ENCODE results near the gene PBRM1. TPM values are rescaled to one million over a fixed set of nuclear protein-coding genes. Genes with fewer than 3 reads are reported as not detected.
A peak's percentile ranks its signal among the peaks of the same experiment; 100 is the strongest.
"Not testable (repeated sequence)": the region's sequence is repeated elsewhere in the genome, so short reads cannot be mapped to it uniquely, and the experiment has no call there.

PBRM1 gene
- total and polyA plus RNA-seq, 2 donors (not counting 1 experiment from before 2014, with no cell fraction given): 37.2 to 97.3 TPM

- Histone ChIP-seq H3K4me1 (ENCODE audit: control insufficient read depth, extremely low read depth, insufficient read depth, low read length) (peaks cover 31% of the 10 kb centered on the region), H3K79me2 (ENCODE audit: control insufficient read depth, insufficient read depth, low read length) (peaks cover 25% of the 10 kb centered on the region), H3K36me3 (ENCODE audit: control insufficient read depth, insufficient read depth, low read length) (peaks cover 32% of the 10 kb centered on the region), H3K9me3 (ENCODE audit: control insufficient read depth, insufficient read depth, low read depth, low read length) (no peaks in the 10 kb centered on the region), H3K4me3 (replicated peaks in 1 of 4; ENCODE audit: control extremely low read depth in 1 of 4, insufficient read depth in 1 of 4, low read depth in 3 of 4, low read length in 4 of 4) (no peak overlapping the region), H4K20me1 (ENCODE audit: control insufficient read depth, extremely low read depth, insufficient read depth, low read length) (no peaks in the 10 kb centered on the region), H3K4me2 (ENCODE audit: extremely low read depth, insufficient read depth, low read length) (no peak overlapping the region), H3K27me3 (ENCODE audit: control insufficient read depth, insufficient read depth, low read length) (no peaks in the 10 kb centered on the region), H2AFZ (ENCODE audit: low read length) (no peak overlapping the region), H3K9ac (ENCODE audit: insufficient read depth, low read length) (no peak overlapping the region), H3K27ac (ENCODE audit: insufficient read depth, low read length) (no peak overlapping the region)
- no peak for DNase-seq (ENCODE audit: low read depth in 2 of 2)
- TF ChIP-seq EZH2 (IDR thresholded peaks at IDR 0.05; ENCODE audit: low read length, missing control alignments) (no peak), CTCF (conservative IDR thresholded peaks at IDR 0.05 in 1 of 2, IDR thresholded peaks at IDR 0.05 in 1 of 2; ENCODE audit: low read depth in 1 of 2, low read length in 2 of 2) (no peak)
Observed at GRCh38 chr3:52527732-52528585, 157.8 kb downstream of the PBRM1 start.

GRCh38 chr3:52527039-52527731, 158.5 kb downstream of the PBRM1 start:
- Histone ChIP-seq H3K4me2 (ENCODE audit: extremely low read depth, insufficient read depth, low read length) (no peak overlapping the region), H3K4me3 (replicated peaks in 1 of 4; ENCODE audit: control extremely low read depth in 1 of 4, insufficient read depth in 1 of 4, low read depth in 3 of 4, low read length in 4 of 4) (no peak overlapping the region), H4K20me1 (ENCODE audit: control insufficient read depth, extremely low read depth, insufficient read depth, low read length) (no peaks in the 10 kb centered on the region), H3K4me1 (ENCODE audit: control insufficient read depth, extremely low read depth, insufficient read depth, low read length) (peaks cover 26% of the 10 kb centered on the region), H2AFZ (ENCODE audit: low read length) (no peak overlapping the region), H3K27me3 (ENCODE audit: control insufficient read depth, insufficient read depth, low read length) (no peaks in the 10 kb centered on the region), H3K9ac (ENCODE audit: insufficient read depth, low read length) (no peak overlapping the region), H3K9me3 (ENCODE audit: control insufficient read depth, insufficient read depth, low read depth, low read length) (no peaks in the 10 kb centered on the region), H3K36me3 (ENCODE audit: control insufficient read depth, insufficient read depth, low read length) (peaks cover 33% of the 10 kb centered on the region), H3K27ac (ENCODE audit: insufficient read depth, low read length) (no peak overlapping the region), H3K79me2 (ENCODE audit: control insufficient read depth, insufficient read depth, low read length) (peaks cover 17% of the 10 kb centered on the region)
- peak in 1 of 2 donors; percentile 29 for DNase-seq (ENCODE audit: low read depth in 2 of 2)
- TF ChIP-seq EZH2 (IDR thresholded peaks at IDR 0.05; ENCODE audit: low read length, missing control alignments): no peak
- TF ChIP-seq CTCF (conservative IDR thresholded peaks at IDR 0.05 in 1 of 2, IDR thresholded peaks at IDR 0.05 in 1 of 2; ENCODE audit: low read depth in 1 of 2, low read length in 2 of 2): no peak

GRCh38 chr3:52526671-52527038, 159.1 kb downstream of the PBRM1 start:
- H3K4me3 ChIP-seq (replicated peaks in 1 of 4; ENCODE audit: control extremely low read depth in 1 of 4, insufficient read depth in 1 of 4, low read depth in 3 of 4, low read length in 4 of 4); H3K27ac ChIP-seq (ENCODE audit: insufficient read depth, low read length); H4K20me1 ChIP-seq (ENCODE audit: control insufficient read depth, extremely low read depth, insufficient read depth, low read length); H3K4me2 ChIP-seq (ENCODE audit: extremely low read depth, insufficient read depth, low read length); H2AFZ ChIP-seq (ENCODE audit: low read length); H3K27me3 ChIP-seq (ENCODE audit: control insufficient read depth, insufficient read depth, low read length); DNase-seq (ENCODE audit: low read depth in 2 of 2); H3K9me3 ChIP-seq (ENCODE audit: control insufficient read depth, insufficient read depth, low read depth, low read length); H3K9ac ChIP-seq (ENCODE audit: insufficient read depth, low read length): not testable (repeated sequence)
- Histone ChIP-seq H3K36me3 (ENCODE audit: control insufficient read depth, insufficient read depth, low read length) (peaks cover 33% of the 10 kb centered on the region), H3K4me1 (ENCODE audit: control insufficient read depth, extremely low read depth, insufficient read depth, low read length) (peaks cover 25% of the 10 kb centered on the region), H3K79me2 (ENCODE audit: control insufficient read depth, insufficient read depth, low read length) (peaks cover 12% of the 10 kb centered on the region)

All from fibroblast of lung (primary cell).